GM23248 (cell line): ENCODE results near the gene ULK4. TPM values are rescaled to one million over a fixed set of nuclear protein-coding genes. Genes with fewer than 3 reads are reported as not detected.

Experiments
- DNase-seq: peaks from one replicate; pipeline ENCODE4 v3.0.0-alpha.2; 2015
- H2AFZ ChIP-seq: fragments of 200-600 bp; sonication (generic); 2 replicates; pipeline ENCODE4 v1.6.1; 2016; ENCODE audit warnings: antibody characterized with exemption
- H3F3A ChIP-seq: fragments of 200-600 bp; sonication (generic); 2 replicates; pipeline ENCODE4 v1.6.1; 2016; ENCODE audit warnings: mild to moderate bottlenecking, antibody characterized with exemption, mixed run types; ENCODE audit not compliant: insufficient read depth
- H3K27ac ChIP-seq: fragments of 200-600 bp; sonication (generic); 2 replicates; pipeline ENCODE4 v1.5.1; 2016; ENCODE audit warnings: mild to moderate bottlenecking
- H3K27me3 ChIP-seq: fragments of 200-600 bp; sonication (generic); replicated peaks from 2 replicates; pipeline ENCODE4 v1.6.1; 2016; ENCODE audit warnings: mild to moderate bottlenecking; ENCODE audit not compliant: insufficient read depth
- H3K36me3 ChIP-seq: fragments of 200-600 bp; sonication (generic); 2 replicates; pipeline ENCODE4 v1.6.1; 2016; ENCODE audit warnings: low read depth, mild to moderate bottlenecking
- H3K4me1 ChIP-seq: fragments of 200-600 bp; sonication (generic); 2 replicates; pipeline ENCODE4 v1.6.1; 2016; ENCODE audit warnings: mild to moderate bottlenecking; ENCODE audit not compliant: insufficient read depth
- H3K4me2 ChIP-seq: fragments of 200-600 bp; sonication (generic); one replicate; pipeline ENCODE4 v1.6.1; 2016; ENCODE audit warnings: mild to moderate bottlenecking; ENCODE audit not compliant: unreplicated experiment
- H3K4me3 ChIP-seq: fragments of 200-600 bp; sonication (generic); 2 replicates; pipeline ENCODE4 v1.5.1; 2016; ENCODE audit warnings: mild to moderate bottlenecking
- H3K79me2 ChIP-seq: fragments of 200-600 bp; sonication (generic); 2 replicates; pipeline ENCODE4 v1.6.1; 2016; ENCODE audit warnings: mild to moderate bottlenecking; ENCODE audit not compliant: insufficient read depth
- H3K9ac ChIP-seq: fragments of 200-600 bp; sonication (generic); 2 replicates; pipeline ENCODE4 v1.6.1; 2016; ENCODE audit warnings: mild to moderate bottlenecking
- H3K9me2 ChIP-seq: fragments of 200-600 bp; sonication (generic); 2 replicates; pipeline ENCODE4 v1.6.1; 2016; ENCODE audit warnings: mixed run types, mild to moderate bottlenecking, moderate library complexity; ENCODE audit not compliant: insufficient read depth
- H3K9me3 ChIP-seq: fragments of 200-600 bp; sonication (generic); one replicate; pipeline ENCODE4 v1.6.1; 2017; ENCODE audit warnings: low read depth
- H4K20me1 ChIP-seq: fragments of 200-600 bp; sonication (generic); 2 replicates; pipeline ENCODE4 v1.6.0; 2016; ENCODE audit not compliant: insufficient read depth
- EZH2 ChIP-seq: fragments of 200-600 bp; sonication (generic); IDR thresholded peaks from 2 replicates; pipeline ENCODE4 v1.6.1; 2018; ENCODE audit warnings: antibody characterized with exemption, mild to moderate bottlenecking; ENCODE audit not compliant: insufficient read depth, poor library complexity, severe bottlenecking
- EZH2phosphoT487 ChIP-seq: fragments of 200-600 bp; sonication (generic); IDR thresholded peaks from 2 replicates; pipeline ENCODE4 v1.6.1; 2018; ENCODE audit warnings: antibody characterized with exemption, moderate library complexity, mild to moderate bottlenecking, low read depth; ENCODE audit not compliant: insufficient read depth
- WGBS, 2 experiments: methylation state at CpG; one replicate each; pipeline ENCODE4 v1.1.6; 2015 to 2017; ENCODE audit warnings: low lambda C conversion rate in 2 of 2, low coverage in 1 of 2; ENCODE audit errors: missing lambda C conversion rate in 2 of 2; 5-methylcytosine and 5-hydroxymethylcytosine counted together
- in situ Hi-C: fragments of 300-500 bp; cut with MboI; formaldehyde crosslinking; loops from 2 replicates; pipeline ENCODE4 v1.15.0; 2020
- polyA plus RNA-seq: library from polyadenylated mRNA; unstranded; fragments of >200 nt; fragmentation: Nextera tagmentation; extraction: Ambion mirVana; gene quantifications from 2 replicates; pipeline ENCODE4 v1.2.1, GENCODE V29; 2016
- total RNA-seq: library from RNA; depleted of rRNA; stranded (reverse); fragments of >200 nt; shearing (Covaris generic); gene quantifications from 2 replicates; pipeline ENCODE4 v1.2.3, GENCODE V29; 2014

Gene ULK4
- total and polyA plus RNA-seq, 2 experiments from 2014 or later, result 3.5 to 20.3 TPM

DNA sequence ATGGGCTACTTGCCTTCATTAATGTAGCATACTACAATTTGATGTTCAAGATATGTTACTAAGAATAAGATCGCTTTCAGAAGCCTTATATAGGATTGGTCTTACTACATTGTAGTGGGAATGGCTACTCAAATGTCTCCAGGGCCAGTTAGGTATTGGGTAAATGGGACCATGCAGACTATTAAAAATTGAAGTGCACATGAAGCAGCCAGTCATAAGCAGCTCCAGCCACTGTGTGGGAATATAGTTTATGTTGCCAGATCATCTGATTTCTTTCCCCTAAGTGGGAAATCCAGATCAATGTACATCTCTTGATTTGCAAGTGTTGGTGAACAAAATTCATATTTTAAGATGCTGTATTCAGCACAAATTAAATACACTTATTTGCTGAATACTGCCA is 757.5 kb downstream of the ULK4 start:
- TF ChIP-seq EZH2phosphoT487, result no peak
- no peak for TF ChIP-seq EZH2
- no peak overlapping the region for H3K27ac ChIP-seq
- no peak overlapping the region for H3K4me3 ChIP-seq
- H3K79me2 ChIP-seq, result peaks cover 99% of the 10 kb centered on the region
- H3K4me1 ChIP-seq, result peaks cover 56% of the 10 kb centered on the region
- in situ Hi-C loops, result no loop called here
- H2AFZ ChIP-seq, result no peak overlapping the region
- H3F3A ChIP-seq, result peaks cover 16% of the 10 kb centered on the region
- H3K9ac ChIP-seq, result no peak overlapping the region
- WGBS, 2 experiments, result 93 to 97% methylated on average over 1 of the region's 1 CpG
- H3K4me2 ChIP-seq, result no peak overlapping the region
- H3K27me3 ChIP-seq, result no peaks in the 10 kb centered on the region
- no peaks in the 10 kb centered on the region for H3K9me2 ChIP-seq
- H3K36me3 ChIP-seq, result no peaks in the 10 kb centered on the region
- no peaks in the 10 kb centered on the region for H3K9me3 ChIP-seq
- peaks cover 73% of the 10 kb centered on the region for H4K20me1 ChIP-seq
- DNase-seq, result no peak

DNA sequence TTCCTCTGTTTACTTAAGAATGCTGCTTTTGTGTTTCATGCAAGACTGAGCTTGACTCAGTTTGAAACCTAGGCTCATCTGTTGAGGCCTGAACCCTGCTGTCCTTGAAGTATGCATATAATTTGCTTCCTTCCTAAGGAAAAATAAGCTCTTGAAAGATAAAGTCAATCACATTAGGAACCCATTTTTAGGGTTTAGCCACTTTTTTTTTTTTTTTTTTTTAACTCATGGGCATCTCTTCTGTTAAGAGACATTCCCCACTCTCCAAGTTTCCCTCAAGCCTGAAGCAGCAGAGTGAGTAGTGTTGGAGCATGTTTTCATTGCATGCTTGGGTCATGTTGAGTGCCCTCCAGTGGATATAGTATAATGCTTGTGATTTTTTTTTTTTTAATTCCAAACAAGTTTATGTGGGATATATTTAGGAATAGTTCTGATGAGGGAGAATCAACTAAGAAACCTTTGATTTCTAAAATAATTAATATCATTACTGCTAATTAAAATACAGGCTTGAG is 759.0 kb downstream of the ULK4 start:
- peak; percentile 80 for DNase-seq
- Histone ChIP-seq H3K4me3 (peak overlapping the region; percentile 93), H3K36me3 (no peaks in the 10 kb centered on the region)

GRCh38 chr3:41202075-41202833 is 759.6 kb downstream of the ULK4 start:
- DNase-seq, result no peak
- H3K9me2 ChIP-seq, result no peaks in the 10 kb centered on the region
- 0 out of 2 replicates have a peak overlapping the region, but pooled peaks have one; percentile 6 for H3K27ac ChIP-seq
- 73 to 75% methylated on average over 5 of the region's 5 CpGs for WGBS, 2 experiments
- H3K79me2 ChIP-seq, result peaks cover 78% of the 10 kb centered on the region
- H3K4me3 ChIP-seq, result peak overlapping the region; percentile 93
- TF ChIP-seq EZH2 (no peak), EZH2phosphoT487 (no peak)
- peak overlapping the region; percentile 99 for H3K9ac ChIP-seq
- no peaks in the 10 kb centered on the region for H3K27me3 ChIP-seq
- H3K4me2 ChIP-seq, result peak overlapping the region; percentile 77
- in situ Hi-C loops, result no loop called here
- H2AFZ ChIP-seq, result no peak overlapping the region
- H3K9me3 ChIP-seq, result no peaks in the 10 kb centered on the region
- H3K36me3 ChIP-seq, result no peaks in the 10 kb centered on the region
- H4K20me1 ChIP-seq, result peaks cover 52% of the 10 kb centered on the region
- H3K4me1 ChIP-seq, result peaks cover 52% of the 10 kb centered on the region
- peaks cover 16% of the 10 kb centered on the region for H3F3A ChIP-seq

More for the DNA sequence above, 759.0 kb downstream of the ULK4 start:
- Histone ChIP-seq H3K9me2 (no peaks in the 10 kb centered on the region), H3K4me2 (peak overlapping the region; percentile 77), H3K79me2 (peaks cover 84% of the 10 kb centered on the region), H4K20me1 (peaks cover 58% of the 10 kb centered on the region), H3K9me3 (no peaks in the 10 kb centered on the region), H3K4me1 (peaks cover 56% of the 10 kb centered on the region), H3K27ac (0 out of 2 replicates have a peak overlapping the region, but pooled peaks have one; percentile 6), H3F3A (peaks cover 16% of the 10 kb centered on the region), H3K27me3 (no peaks in the 10 kb centered on the region), H3K9ac (0 out of 2 replicates have a peak overlapping the region, but pooled peaks have one; percentile 99), H2AFZ (no peak overlapping the region)
- in situ Hi-C loops, result no loop called here
- TF ChIP-seq EZH2, result no peak
- no peak for TF ChIP-seq EZH2phosphoT487

- peak overlapping the region; percentile 99 for H3K9ac ChIP-seq
- H3F3A ChIP-seq, result peaks cover 16% of the 10 kb centered on the region
- H4K20me1 ChIP-seq, result peaks cover 37% of the 10 kb centered on the region
- in situ Hi-C loops, result no loop called here
- no peaks in the 10 kb centered on the region for H3K9me2 ChIP-seq
- H3K9me3 ChIP-seq, result no peaks in the 10 kb centered on the region
- H2AFZ ChIP-seq, result no peak overlapping the region
- H3K79me2 ChIP-seq, result peaks cover 62% of the 10 kb centered on the region
- H3K36me3 ChIP-seq, result no peaks in the 10 kb centered on the region
- no peak for TF ChIP-seq EZH2
- no peak for TF ChIP-seq EZH2phosphoT487
- H3K27me3 ChIP-seq, result no peaks in the 10 kb centered on the region
- 0 to 2% methylated on average over 7 of the region's 7 CpGs for WGBS, 2 experiments
- peak overlapping the region; percentile 93 for H3K4me3 ChIP-seq
- peaks cover 40% of the 10 kb centered on the region for H3K4me1 ChIP-seq
- peak overlapping the region; percentile 77 for H3K4me2 ChIP-seq
- DNase-seq, result peak; percentile 56
- H3K27ac ChIP-seq, result peak overlapping the region; percentile 46
Observed at GRCh38 chr3:41200669-41201021, 761.3 kb downstream of the ULK4 start.
